GM18517 (cell line): ENCODE measurements around the gene WNT7A.

Experiments
- ATAC-seq: cut with Tn5 transposase; IDR thresholded peaks from one replicate; pipeline ENCODE4 v1.9.1; 2021; ENCODE audit warnings: mild to moderate bottlenecking, moderate library complexity; ENCODE audit not compliant: unreplicated experiment

The WNT7A gene

GRCh38 chr3:13849018-13849417 lies 30.9 kb downstream of the WNT7A start:
- no peak for ATAC-seq

DNA sequence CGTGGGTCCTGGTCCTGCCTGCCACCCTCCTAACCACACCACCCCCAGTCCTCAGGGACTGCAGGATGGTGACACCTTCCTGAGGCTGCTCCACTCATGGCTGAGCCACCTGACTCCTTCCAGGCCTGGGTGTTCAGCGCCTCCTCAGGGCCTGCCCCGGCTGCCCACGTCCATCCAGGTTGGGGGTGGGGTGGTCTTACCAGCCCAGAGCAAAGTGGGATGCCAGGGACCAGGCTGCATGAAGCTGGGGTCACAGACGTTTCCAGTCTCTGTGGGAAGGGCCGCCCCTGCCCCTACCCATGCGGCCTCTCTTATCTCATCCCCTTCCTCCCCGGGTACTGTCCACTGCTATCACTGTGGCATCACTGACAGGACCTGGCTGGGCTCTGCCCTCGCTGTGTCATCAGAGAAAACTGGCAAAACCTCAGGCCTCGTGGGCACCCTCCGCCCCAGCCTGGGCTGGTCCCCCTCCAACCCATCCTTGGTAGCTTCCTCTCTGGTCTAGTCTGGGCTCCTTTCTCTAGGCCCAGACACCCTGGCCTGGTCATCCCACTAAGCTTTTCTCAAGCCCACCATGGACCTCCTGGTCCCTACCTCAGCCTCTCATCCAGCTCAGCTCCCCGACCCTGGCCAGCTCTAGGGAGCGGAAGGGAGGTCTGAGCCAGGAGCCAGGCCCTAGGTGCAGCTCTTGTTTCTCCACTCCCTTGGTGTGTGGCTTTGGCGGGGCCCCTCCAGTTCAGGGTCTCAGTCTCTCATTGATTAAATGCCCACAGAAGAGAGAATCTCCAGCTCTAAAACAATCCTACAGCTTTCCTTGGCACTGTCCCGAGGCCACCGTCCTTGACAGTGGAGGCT lies 32.9 kb downstream of the WNT7A start:
- no peak for ATAC-seq

- ATAC-seq, result no peak
Observed at GRCh38 chr3:13846238-13846637, 33.6 kb downstream of the WNT7A start.

DNA sequence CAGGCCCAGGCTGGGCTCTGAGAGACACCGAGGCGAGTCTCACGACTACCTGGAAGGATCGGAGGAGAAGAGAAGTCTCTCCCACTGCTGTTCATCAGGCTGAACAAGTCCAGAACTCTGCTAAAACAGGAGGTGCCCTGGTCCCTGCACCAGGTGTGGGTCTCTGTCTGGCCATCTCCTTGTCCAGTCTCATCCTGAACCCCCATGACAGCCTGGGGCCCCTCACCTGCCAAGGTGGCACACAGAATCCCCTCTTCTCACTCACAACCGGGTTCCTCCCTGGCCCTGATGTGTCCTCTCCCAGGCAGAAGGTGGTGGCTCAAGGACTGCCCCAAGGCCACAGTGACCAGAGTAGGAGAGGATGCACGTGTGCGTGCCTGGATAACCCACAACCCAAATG lies 34.1 kb downstream of the WNT7A start:
- no peak for ATAC-seq

GRCh38 chr3:13844911-13845310 lies 35.0 kb downstream of the WNT7A start:
- no peak for ATAC-seq

DNA sequence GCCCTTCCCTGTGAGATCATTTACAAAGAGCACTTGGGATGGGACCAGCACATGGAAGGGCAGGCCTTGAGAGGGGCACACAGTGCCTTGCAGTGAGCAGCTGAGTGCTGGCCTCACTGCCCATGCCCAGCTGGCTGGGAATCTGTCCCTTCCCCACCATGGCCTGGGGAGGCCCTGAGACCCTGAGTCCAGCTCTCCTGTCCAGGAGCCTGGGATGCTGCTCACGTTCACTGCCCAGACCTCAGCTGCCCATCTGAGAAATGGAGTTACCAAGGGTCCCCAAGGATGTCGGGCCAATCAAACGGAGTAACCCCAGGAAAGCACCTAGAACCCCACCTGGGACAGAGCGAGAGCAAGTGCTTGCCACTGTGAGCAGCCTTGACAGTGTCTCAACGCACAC lies 35.6 kb downstream of the WNT7A start:
- no peak for ATAC-seq

DNA sequence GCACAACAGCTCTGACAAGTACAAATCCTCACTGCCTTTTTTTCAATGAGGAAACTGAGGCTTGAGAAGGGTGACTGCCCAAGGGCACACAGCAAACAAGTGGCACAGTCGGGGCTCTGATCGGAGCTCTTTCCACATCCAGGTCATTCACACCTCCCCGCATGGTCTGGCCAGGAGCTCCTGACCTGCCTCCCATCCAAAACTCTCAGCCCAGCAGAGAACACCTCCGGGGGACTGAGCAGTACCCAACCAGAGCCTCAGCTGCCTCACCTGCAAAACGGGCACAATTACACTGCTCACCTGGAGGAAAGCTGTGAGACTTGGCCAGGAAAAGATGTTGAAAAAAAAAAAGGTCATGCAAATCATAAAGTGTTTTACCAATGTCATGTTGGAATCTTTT lies 36.5 kb downstream of the WNT7A start:
- ATAC-seq, result no peak

GRCh38 chr3:13842226-13842625 lies 37.6 kb downstream of the WNT7A start:
- no peak for ATAC-seq

DNA sequence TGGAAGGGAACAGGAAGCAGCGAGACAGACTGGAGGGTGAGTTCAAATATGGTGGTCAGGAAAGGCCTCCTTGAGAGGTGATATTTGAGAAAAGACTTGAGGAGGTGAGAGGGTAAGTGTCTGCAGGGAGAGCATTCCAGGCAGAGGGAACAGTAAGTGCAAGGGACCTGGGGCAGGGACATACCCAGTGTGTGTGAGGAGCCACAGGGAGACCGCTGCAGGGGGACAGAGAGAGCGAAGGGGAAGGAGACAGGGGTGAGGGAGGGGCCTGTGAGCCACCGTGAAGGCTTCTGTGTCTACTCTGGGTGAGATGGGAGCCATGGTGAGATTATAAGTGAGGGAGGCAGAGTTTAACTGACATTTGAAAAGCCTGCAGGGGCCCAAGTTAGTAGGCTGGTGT lies 38.0 kb downstream of the WNT7A start:
- no peak for ATAC-seq

DNA sequence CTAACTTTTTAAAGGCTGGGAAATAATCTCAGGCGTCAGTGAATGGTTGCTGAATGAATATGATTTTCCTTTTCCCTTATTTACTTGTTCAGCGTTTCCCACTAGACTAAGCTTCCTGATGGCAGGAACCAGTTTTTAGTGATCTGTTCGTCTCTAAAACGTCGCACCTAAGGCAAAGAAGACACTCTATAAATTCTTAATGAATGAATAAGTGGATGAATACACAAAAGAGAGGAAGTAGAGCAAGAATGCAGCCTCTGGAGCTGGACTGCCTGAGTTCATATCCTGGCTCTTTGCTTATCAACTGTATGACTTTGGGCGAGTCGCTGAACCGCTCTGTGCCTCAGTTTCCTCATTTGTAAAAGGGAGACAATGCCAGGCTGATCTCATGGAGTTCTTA lies 38.7 kb downstream of the WNT7A start:
- ATAC-seq, result no peak

GRCh38 chr3:13840456-13840855 lies 39.4 kb downstream of the WNT7A start:
- no peak for ATAC-seq

DNA sequence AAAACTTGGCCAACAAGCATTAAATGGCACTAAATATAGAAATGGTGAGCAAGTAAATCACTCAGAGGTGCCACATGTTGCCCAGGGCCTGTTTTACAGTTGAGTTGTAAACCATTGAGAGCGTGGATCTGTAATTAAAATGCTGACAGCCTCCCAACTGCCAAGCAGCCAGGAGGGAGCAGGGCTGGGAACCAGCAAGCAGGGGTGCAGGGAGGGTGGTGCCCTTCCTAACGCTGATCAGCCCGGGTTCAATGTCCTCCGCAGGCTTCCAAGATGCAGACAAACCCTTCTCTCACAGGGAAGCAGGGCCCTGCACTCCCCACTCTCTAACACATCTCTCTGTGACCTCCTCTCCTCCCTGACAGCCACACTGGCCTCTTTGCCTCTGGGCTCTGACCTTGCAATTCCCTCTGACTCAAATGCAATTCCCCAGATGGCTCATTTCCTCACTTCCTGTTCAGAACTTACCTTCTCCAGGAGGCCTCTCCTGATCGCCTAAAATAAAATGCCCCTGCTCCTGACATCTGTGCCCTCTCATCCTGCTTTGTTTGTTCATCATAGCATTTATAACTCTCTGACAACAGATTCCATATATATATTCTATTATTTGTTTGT lies 40.0 kb downstream of the WNT7A start:
- no peak for ATAC-seq

DNA sequence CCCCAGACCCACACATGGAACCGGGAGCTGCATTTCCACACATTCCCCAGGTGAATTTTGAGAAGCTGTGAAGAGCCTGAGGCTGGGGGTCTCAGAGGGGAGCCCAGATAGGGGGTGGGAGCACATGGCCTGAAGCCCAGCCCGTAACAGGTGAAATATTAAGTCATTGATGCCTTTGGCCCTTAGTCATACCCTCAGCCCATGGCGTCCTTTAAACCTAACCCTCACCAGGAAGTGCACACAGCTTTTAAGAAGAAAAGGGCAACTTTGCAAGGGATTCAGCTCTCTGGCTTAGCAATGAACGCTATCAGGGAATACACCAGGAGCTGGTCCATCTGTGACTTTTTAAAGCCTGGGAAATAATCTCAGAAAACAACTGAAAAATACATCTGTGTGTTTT lies 40.6 kb downstream of the WNT7A start:
- ATAC-seq, result no peak

- ATAC-seq, result no peak
Observed at GRCh38 chr3:13838421-13838820, 41.5 kb downstream of the WNT7A start.

DNA sequence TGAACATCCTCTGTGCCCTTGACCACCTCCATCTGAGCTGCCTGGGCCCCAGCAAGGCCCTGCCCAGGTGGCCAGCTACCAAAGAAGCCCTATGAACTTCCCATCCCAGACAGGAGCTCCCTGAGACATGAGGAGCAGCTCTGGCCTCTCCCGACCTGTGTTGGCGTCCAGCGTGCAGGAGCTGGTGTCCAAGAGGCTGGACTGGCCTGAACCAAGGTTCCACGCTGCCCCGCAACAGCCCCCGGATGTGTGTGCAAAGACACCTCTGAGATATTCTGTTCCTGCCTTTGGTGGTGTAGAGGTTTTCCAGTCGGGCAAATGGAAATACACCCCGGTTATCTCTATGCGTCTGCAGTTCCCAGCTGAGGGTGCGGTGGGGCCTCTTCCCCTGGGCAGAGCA lies 42.1 kb downstream of the WNT7A start:
- ATAC-seq, result no peak

DNA sequence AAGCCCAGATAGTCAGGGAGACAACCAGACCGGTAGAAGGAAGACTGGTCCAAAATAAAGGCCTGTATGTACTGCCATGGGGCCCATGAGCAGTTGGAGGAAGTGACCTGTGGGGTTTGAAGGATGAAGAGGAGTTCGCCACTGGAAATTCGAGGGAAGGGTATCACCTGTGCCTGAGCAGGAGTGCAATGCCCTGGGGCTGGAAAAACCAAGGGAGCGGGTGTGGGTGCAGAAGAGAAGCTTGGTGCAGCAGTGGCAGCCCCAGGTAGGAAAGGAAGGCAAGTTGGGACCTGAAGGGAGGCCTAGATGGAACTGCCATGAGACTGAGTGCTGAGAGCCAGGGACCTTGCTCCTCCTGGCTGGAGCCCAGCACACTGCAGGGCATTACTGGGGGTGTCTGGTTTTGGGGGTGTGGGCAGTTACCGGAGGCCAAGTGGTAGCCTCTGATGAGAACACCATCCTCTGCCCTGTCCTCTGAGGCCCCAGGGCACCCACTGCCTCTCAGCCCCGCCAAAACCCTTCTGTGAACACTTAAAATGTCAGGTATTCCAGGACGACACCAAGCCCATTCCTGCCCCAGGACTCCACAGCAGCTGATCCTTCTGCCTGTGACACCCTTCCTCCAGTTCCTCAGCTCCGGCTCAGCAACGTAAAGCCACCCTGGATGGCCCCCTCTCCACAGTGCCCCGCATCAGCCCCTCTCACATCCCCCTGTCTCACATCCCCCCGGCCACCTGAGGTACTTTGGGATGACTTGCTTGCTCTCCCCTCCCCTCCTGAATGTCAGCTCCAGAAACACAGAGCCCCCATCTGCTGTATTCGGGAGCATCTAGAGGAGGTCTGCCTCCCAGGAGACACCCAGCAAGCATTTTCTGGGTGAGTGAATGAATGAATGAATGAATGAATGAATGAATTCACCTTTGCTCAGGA lies 42.9 kb downstream of the WNT7A start:
- no peak for ATAC-seq

GRCh38 chr3:13835246-13835645 lies 44.6 kb downstream of the WNT7A start:
- no peak for ATAC-seq

GRCh38 chr3:13834258-13835035 lies 45.4 kb downstream of the WNT7A start:
- no peak for ATAC-seq

- ATAC-seq, result no peak
Observed at GRCh38 chr3:13833506-13834257, 46.2 kb downstream of the WNT7A start.

- ATAC-seq, result no peak
Observed at GRCh38 chr3:13832130-13832529, 47.7 kb downstream of the WNT7A start.
